OCI-LY7 (cell line): Measurements from ENCODE around the gene PDSS1.

Experiments
- EZH2phosphoT487 ChIP-seq: fragments of 200-600 bp; sonication (generic); IDR thresholded peaks from 2 replicates; pipeline ENCODE4 v1.6.1; 2018; ENCODE audit warnings: low read depth, borderline replicate concordance, mild to moderate bottlenecking, mixed run types, antibody characterized with exemption, low read length, moderate library complexity, mixed read lengths
- TF ChIP-seq, protein P1 (sequence below): fragments of 200-600 bp; sonication (generic); conservative IDR thresholded peaks from 2 replicates; pipeline ENCODE4 v1.5.1; 2014; ENCODE audit warnings: mild to moderate bottlenecking, antibody characterized with exemption, low read length, moderate library complexity, mixed read lengths

DNA sequence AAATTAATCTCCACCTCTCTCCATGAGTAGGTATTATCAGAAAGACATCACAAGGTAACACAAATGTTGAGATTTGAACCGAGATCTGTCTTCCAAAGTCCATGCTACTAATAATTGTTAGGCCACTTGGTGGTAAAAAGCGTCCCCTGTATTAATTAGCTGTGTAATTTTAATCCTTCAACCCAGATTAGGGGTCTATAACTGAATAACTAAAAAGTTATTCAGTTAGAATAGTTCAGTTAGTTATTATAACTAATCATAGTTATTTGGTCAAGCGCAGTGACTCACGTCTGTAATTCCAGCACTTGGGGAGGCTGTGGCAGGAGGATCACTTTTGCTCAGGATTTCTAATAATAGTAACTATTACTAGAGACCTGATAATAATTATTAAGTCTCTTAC is 5.6 kb downstream of the PDSS1 start:
- TF ChIP-seq, protein P1, sequence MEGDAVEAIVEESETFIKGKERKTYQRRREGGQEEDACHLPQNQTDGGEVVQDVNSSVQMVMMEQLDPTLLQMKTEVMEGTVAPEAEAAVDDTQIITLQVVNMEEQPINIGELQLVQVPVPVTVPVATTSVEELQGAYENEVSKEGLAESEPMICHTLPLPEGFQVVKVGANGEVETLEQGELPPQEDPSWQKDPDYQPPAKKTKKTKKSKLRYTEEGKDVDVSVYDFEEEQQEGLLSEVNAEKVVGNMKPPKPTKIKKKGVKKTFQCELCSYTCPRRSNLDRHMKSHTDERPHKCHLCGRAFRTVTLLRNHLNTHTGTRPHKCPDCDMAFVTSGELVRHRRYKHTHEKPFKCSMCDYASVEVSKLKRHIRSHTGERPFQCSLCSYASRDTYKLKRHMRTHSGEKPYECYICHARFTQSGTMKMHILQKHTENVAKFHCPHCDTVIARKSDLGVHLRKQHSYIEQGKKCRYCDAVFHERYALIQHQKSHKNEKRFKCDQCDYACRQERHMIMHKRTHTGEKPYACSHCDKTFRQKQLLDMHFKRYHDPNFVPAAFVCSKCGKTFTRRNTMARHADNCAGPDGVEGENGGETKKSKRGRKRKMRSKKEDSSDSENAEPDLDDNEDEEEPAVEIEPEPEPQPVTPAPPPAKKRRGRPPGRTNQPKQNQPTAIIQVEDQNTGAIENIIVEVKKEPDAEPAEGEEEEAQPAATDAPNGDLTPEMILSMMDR, result no peak
- TF ChIP-seq EZH2phosphoT487, result no peak
